HG03095 (cell line): ENCODE data around the gene DRP2.
"Not testable (repeated sequence)": the region's sequence is repeated elsewhere in the genome, so short reads cannot be mapped to it uniquely, and the experiment has no call there.

Experiments
- ATAC-seq: cut with Tn5 transposase; IDR thresholded peaks from one replicate; pipeline ENCODE4 v1.9.1; 2021; ENCODE audit warnings: moderate library complexity; ENCODE audit not compliant: unreplicated experiment

The DRP2 gene

DNA sequence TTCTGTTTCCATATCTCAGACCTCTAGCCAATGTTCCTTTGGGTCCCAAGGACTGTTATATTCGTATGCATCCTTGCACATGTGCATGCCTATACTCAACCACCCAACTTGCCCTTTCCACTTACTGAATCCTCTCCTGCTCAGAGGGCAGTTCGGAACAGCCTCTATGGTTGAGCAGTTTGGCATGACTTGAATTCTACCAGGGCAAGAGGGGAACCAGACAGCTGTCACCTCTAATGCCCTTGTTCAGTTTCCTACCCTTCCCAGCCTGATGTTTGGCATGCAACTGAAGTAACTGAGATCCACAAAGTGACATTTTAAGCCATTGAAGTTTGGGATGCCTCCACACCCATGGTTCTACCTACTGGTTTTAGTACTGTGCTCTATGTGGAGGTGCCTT is 17.5 kb downstream of the DRP2 start:
- no peak for ATAC-seq

DNA sequence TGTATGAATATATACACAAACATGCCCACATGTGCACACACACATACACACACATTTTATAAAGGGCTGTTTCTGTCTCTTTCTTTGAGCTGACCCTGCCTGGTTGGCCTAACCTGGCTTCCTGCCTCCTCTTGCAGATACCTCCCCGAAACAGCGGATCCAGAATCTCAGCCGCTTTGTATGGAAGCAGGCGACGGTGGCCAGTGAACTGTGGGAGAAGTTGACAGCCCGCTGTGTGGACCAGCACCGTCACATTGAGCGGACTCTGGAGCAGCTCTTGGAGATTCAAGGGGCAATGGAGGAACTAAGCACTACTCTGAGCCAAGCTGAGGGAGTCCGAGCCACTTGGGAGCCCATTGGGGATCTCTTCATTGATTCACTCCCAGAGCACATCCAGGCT is 21.9 kb downstream of the DRP2 start:
- no peak for ATAC-seq

GRCh38 chrX:101252634-101253033 is 33.0 kb downstream of the DRP2 start:
- ATAC-seq = no peak

GRCh38 chrX:101257448-101258258 is 38.1 kb downstream of the DRP2 start:
- no peak for ATAC-seq

- no peak for ATAC-seq
Observed at GRCh38 chrX:101258259-101258581, 38.6 kb downstream of the DRP2 start.

GRCh38 chrX:101260435-101260834 is 40.8 kb downstream of the DRP2 start:
- no peak for ATAC-seq

DNA sequence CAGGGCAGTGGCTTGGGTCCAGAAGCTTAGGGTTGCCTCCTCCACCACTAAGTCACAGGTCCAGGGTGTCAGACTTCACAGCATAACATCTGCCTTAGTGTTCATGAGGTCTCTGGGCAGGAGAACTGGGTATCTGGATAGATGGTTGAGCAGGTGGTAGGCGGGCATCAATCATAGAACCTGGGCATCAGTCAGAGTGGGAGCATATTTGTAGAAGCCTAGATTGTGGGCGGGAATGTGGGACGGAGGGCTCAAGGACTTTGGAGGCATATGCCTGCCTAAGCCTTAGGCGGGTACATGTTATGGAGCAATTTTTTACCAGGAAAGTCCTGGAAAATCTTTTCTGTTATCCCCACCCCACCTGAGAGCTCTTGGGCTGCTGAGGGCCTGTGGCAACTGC is 43.0 kb downstream of the DRP2 start:
- ATAC-seq = no peak

DNA sequence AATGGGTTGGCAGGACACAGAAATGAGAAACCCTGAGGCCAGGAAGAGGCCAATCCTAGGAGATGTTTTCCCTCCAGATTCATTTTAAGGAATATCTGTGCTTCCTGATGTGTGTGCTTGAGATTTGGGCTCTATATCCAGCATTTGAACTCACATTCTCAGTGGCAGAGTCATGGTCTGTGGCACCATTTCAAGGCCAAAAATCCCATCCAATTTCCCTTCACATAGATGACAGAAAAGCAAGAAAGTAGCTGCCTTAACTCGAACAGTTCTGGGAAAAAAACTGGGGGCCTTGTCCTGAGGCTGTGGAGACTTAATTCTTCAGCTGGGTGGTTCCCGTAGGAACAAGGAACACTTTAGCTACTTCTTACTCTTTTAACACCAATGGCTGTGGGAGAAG is 44.2 kb downstream of the DRP2 start:
- ATAC-seq = no peak

- no peak for ATAC-seq
Observed at GRCh38 chrX:101265869-101266428, 46.4 kb downstream of the DRP2 start.

DNA sequence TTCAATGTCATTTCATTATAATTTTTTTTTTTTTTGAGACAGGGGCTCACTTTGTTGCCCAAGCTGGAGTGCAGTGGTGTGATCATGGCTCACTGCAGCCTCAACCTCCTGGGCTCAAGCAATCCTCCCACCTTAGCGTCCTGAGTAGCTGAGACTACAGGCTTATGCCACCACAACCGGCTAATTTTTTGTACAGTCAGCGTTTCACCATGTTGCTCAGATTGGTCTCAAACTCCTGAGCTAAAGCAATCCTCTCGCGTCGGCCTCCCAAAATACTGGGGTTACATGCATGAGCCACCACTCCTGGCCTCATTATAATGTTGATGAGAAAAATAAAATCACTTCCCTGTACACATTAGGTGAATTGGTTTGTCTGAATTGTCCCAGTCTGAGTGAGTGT is 54.6 kb downstream of the DRP2 start:
- no peak for ATAC-seq

- no peak for ATAC-seq
Observed at GRCh38 chrX:101276238-101276637, 56.7 kb downstream of the DRP2 start.

DNA sequence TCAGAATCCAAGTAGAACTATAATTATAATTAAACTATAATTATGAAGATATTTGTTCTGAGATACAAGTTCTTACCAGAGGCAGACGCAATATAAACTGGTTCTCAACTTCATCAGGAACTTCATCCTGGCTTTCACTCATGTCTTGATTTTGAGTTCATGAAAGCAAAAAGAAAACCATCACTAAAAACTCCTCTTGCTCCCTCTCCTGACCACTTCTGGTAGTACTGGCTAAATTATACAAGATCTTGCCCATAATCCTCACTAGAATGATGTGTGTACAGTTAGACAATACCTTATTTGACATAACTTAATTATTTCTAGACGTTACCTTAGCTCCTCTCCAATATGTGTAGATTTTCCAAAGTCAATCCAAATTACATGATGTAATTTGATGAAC is 67.8 kb downstream of the DRP2 start:
- ATAC-seq = no peak

DNA sequence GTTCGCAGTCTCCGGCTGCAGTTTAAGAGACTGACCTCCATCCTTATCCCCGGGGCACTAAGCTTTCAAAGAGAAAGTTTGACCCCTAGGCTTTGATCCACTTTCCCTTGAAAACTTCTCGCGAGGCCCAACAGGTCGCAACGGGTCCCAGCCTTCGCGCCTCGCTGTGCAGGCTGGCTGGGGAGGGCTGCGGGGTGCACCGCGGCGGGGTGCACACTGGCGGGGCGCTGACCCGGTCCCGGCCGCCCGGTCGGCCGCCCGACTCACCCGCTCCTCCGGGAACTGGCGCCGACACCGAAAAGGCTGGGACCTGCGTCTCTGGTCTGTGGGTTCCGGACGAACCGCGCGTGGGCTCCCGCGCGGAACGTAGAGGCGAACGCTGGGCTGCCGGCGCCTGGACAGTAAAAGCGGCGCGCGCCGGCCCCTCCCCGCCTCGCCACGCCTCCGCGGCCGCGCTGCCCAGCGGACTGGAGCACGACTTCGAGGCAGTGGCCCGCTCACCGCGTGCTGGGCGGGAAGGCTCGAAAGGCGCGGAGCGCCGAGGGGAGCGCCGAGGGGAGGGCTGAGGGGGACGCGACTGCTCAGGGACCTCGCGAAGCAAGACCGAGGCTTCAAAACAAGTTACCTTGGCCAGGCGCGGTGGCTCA is 71.5 kb downstream of the DRP2 start, which contains the start of gene TAF7L:
TSS of gene TAF7L (minus strand) at position 378 of the 647 bp plus-strand sequence. CDS start 3,791 bp downstream, outside the sequence.
- no peak for ATAC-seq

- not testable (repeated sequence) for ATAC-seq
Observed at GRCh38 chrX:101295603-101296002, 76.0 kb downstream of the DRP2 start.

- ATAC-seq = no peak
Observed at GRCh38 chrX:101303790-101304189, 84.2 kb downstream of the DRP2 start.
